ENCODE data around the gene ACTR2. TPM values are rescaled to one million over a fixed set of nuclear protein-coding genes. Genes with fewer than 3 reads are reported as not detected.
"Not testable (repeated sequence)": the region's sequence is repeated elsewhere in the genome, so short reads cannot be mapped to it uniquely, and the experiment has no call there.

The ACTR2 gene
- total and polyA plus RNA-seq, 4 donors = 54.3 to 215 (median 147) TPM

DNA sequence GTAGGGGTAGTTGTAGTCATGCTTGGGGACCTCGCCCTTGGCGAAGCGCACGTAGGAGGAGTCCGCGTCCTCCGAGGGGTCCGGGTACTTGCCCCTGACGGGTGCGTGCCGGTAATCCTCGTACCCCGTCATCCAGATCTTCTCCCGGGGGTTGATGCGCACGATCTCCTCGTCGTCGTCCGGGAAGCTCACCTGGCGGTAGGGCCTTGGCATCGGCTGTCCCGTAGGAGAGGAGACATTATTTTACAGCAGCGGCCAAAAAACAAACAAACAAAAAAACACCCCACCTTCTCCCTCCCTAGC lies 86.3 kb downstream of the ACTR2 start:
- Histone ChIP-seq H3K27me3 (ENCODE audit: control insufficient read depth in 3 of 3, insufficient read depth in 3 of 3, low read length in 2 of 3) (no peaks in the 10 kb centered on the region), H3K27ac (ENCODE audit: low read depth in 1 of 2, low read length in 1 of 2) (no peak overlapping the region), H3K9me3 (ENCODE audit: control insufficient read depth in 4 of 4, insufficient read depth in 3 of 4, low read length in 3 of 4) (no peaks in the 10 kb centered on the region), H3K9ac (ENCODE audit: insufficient read depth in 1 of 2, low read length in 2 of 2) (no peak overlapping the region), H3K4me3 (no peak overlapping the region), H3K36me3 (ENCODE audit: control insufficient read depth in 4 of 4, insufficient read depth in 4 of 4, low read length in 4 of 4) (peaks cover 13 to 32% (median 22%) of the 10 kb centered on the region in 4 donors), H3K4me1 (ENCODE audit: control insufficient read depth in 5 of 5, insufficient read depth in 5 of 5, low read length in 5 of 5) (peaks cover 0 to 22% (median 11%) of the 10 kb centered on the region in 5 donors)
- TF ChIP-seq, protein P1, sequence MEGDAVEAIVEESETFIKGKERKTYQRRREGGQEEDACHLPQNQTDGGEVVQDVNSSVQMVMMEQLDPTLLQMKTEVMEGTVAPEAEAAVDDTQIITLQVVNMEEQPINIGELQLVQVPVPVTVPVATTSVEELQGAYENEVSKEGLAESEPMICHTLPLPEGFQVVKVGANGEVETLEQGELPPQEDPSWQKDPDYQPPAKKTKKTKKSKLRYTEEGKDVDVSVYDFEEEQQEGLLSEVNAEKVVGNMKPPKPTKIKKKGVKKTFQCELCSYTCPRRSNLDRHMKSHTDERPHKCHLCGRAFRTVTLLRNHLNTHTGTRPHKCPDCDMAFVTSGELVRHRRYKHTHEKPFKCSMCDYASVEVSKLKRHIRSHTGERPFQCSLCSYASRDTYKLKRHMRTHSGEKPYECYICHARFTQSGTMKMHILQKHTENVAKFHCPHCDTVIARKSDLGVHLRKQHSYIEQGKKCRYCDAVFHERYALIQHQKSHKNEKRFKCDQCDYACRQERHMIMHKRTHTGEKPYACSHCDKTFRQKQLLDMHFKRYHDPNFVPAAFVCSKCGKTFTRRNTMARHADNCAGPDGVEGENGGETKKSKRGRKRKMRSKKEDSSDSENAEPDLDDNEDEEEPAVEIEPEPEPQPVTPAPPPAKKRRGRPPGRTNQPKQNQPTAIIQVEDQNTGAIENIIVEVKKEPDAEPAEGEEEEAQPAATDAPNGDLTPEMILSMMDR (IDR thresholded peaks at IDR 0.05; ENCODE audit: control extremely low read depth, extremely low read depth) = no peak
- DNase-seq (no peak), ATAC-seq (ENCODE audit: insufficient read depth, low FRiP score) (no peak)
- WGBS, 2 donors = 99 to 100% methylated on average over 24 of the region's 24 CpGs

GRCh38 chr2:65314801-65315441 lies 87.3 kb downstream of the ACTR2 start:
- DNase-seq (no peak), ATAC-seq (ENCODE audit: insufficient read depth, low FRiP score) (no peak)
- Histone ChIP-seq H3K9me3 (ENCODE audit: control insufficient read depth in 4 of 4, insufficient read depth in 3 of 4, low read length in 3 of 4) (no peaks in the 10 kb centered on the region), H3K9ac (ENCODE audit: insufficient read depth in 1 of 2, low read length in 2 of 2) (no peak overlapping the region), H3K4me1 (ENCODE audit: control insufficient read depth in 5 of 5, insufficient read depth in 5 of 5, low read length in 5 of 5) (peaks cover 0 to 13% (median 4%) of the 10 kb centered on the region in 5 donors), H3K4me3 (no peak overlapping the region), H3K27ac (ENCODE audit: low read depth in 1 of 2, low read length in 1 of 2) (no peak overlapping the region), H3K27me3 (ENCODE audit: control insufficient read depth in 3 of 3, insufficient read depth in 3 of 3, low read length in 2 of 3) (no peaks in the 10 kb centered on the region), H3K36me3 (ENCODE audit: control insufficient read depth in 4 of 4, insufficient read depth in 4 of 4, low read length in 4 of 4) (peaks cover 13 to 32% (median 23%) of the 10 kb centered on the region in 4 donors)
- WGBS, 2 donors = 91 to 94% methylated on average over 8 of the region's 8 CpGs
- TF ChIP-seq, protein P1 (IDR thresholded peaks at IDR 0.05; ENCODE audit: control extremely low read depth, extremely low read depth) = no peak

DNA sequence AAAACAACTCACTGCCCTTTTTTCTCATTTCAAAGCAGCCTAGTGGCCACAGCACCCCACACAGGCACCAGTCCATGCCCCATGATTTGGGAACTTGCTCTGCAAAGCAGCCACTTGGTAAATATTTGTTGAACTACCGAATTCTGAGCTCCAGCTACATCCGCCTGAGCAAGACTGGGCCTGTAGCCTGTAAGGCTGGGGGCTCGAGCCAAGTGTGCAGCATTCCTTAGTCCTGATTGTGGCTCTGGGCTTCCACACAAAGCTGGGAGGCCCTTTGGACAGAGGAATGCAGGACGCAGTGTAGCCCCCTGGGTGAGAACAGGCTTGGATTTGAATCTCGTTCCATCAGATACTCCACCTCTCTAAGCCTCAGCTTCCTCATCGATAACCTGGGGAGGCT lies 88.4 kb downstream of the ACTR2 start:
- Histone ChIP-seq H3K9me3 (ENCODE audit: control insufficient read depth in 4 of 4, insufficient read depth in 3 of 4, low read length in 3 of 4) (no peaks in the 10 kb centered on the region), H3K9ac (ENCODE audit: insufficient read depth in 1 of 2, low read length in 2 of 2) (no peak overlapping the region), H3K4me1 (ENCODE audit: control insufficient read depth in 5 of 5, insufficient read depth in 5 of 5, low read length in 5 of 5) (peaks cover 0 to 6% (median 1%) of the 10 kb centered on the region in 5 donors), H3K4me3 (no peak overlapping the region), H3K27me3 (ENCODE audit: control insufficient read depth in 3 of 3, insufficient read depth in 3 of 3, low read length in 2 of 3) (no peaks in the 10 kb centered on the region), H3K36me3 (ENCODE audit: control insufficient read depth in 4 of 4, insufficient read depth in 4 of 4, low read length in 4 of 4) (peaks cover 13 to 32% (median 23%) of the 10 kb centered on the region in 4 donors), H3K27ac (ENCODE audit: low read depth in 1 of 2, low read length in 1 of 2) (peak overlapping the region in 1 of 2 donors; percentile 30)
- ATAC-seq (ENCODE audit: insufficient read depth, low FRiP score) (no peak), DNase-seq (peak; percentile 42 to 74 (median 65))
- TF ChIP-seq, protein P1 (IDR thresholded peaks at IDR 0.05; ENCODE audit: control extremely low read depth, extremely low read depth) = no peak
- WGBS, 2 donors = 56 to 67% methylated on average over 6 of the region's 6 CpGs

GRCh38 chr2:65317351-65317750 lies 89.7 kb downstream of the ACTR2 start:
- H3K27me3 ChIP-seq (ENCODE audit: control insufficient read depth in 3 of 3, insufficient read depth in 3 of 3, low read length in 2 of 3); DNase-seq; H3K9me3 ChIP-seq (ENCODE audit: control insufficient read depth in 4 of 4, insufficient read depth in 3 of 4, low read length in 3 of 4); ATAC-seq (ENCODE audit: insufficient read depth, low FRiP score); H3K4me3 ChIP-seq; H3K27ac ChIP-seq (ENCODE audit: low read depth in 1 of 2, low read length in 1 of 2); H3K4me1 ChIP-seq (ENCODE audit: control insufficient read depth in 5 of 5, insufficient read depth in 5 of 5, low read length in 5 of 5); H3K9ac ChIP-seq (ENCODE audit: insufficient read depth in 1 of 2, low read length in 2 of 2): not testable (repeated sequence)
- peaks cover 9 to 28% (median 21%) of the 10 kb centered on the region in 4 donors for H3K36me3 ChIP-seq (ENCODE audit: control insufficient read depth in 4 of 4, insufficient read depth in 4 of 4, low read length in 4 of 4)
- 93 to 96% methylated on average over 7 of the region's 7 CpGs for WGBS, 2 donors

Measured in lung (tissue), 12 donors.